Measurements from ENCODE around the gene ZBTB5. TPM values are rescaled to one million over a fixed set of nuclear protein-coding genes. Genes with fewer than 3 reads are reported as not detected.

ZBTB5 gene
- total and polyA plus RNA-seq, 2 of the 8 experiments (the other 6 are each of a cell fraction or from before 2014, with no cell fraction given): 13.3 to 14.5 TPM

- peak; percentile 77 for TF ChIP-seq PHF8 (conservative IDR thresholded peaks at IDR 0.05; ENCODE audit: low read depth, low read length)
- TF ChIP-seq ASH2L (IDR thresholded peaks at IDR 0.05; ENCODE audit: low read length): no peak
- no peak for TF ChIP-seq KDM5A (IDR thresholded peaks at IDR 0.05; ENCODE audit: low read length)
- TF ChIP-seq KDM4A (IDR thresholded peaks at IDR 0.05; ENCODE audit: low read depth, low read length, severe bottlenecking): peak; percentile 76
- TF ChIP-seq POLR2A (IDR thresholded peaks at IDR 0.05; ENCODE audit: control extremely low read depth in 1 of 2, low read depth in 2 of 2, low read length in 2 of 2): peak in 1 of 2 experiments; percentile 64; a peak in 2 of 3 replicates
- peak in 1 of 2 experiments; percentile 76; a peak in 2 of 4 replicates for TF ChIP-seq HDAC2 (IDR thresholded peaks at IDR 0.05; ENCODE audit: borderline replicate concordance in 1 of 2, low read depth in 2 of 2, low read length in 2 of 2)
- peak; percentile 68; the same call in 1 of the 2 replicates for TF ChIP-seq TEAD4 (IDR thresholded peaks at IDR 0.05; ENCODE audit: low read depth, low read length)
- TF ChIP-seq NRF1 (IDR thresholded peaks at IDR 0.05; ENCODE audit: low read depth, low read length): peak; percentile 21; the same call in 1 of the 2 replicates
Measured at GRCh38 chr9:37422289-37423104, 42.8 kb downstream of the ZBTB5 start, which contains the start of gene GRHPR (continued).

Data from H1 (cell line).